ENCODE results near the gene PTOV1. TPM values are rescaled to one million over a fixed set of nuclear protein-coding genes. Genes with fewer than 3 reads are reported as not detected.
A peak's percentile ranks its signal among the peaks of the same experiment; 100 is the strongest.

Gene PTOV1
- total RNA-seq, 1 donor from 2014 or later, result 124 TPM

- H3K9me3 ChIP-seq, result no peaks in the 10 kb centered on the region
Measured at GRCh38 chr19:49873834-49874233, 22.9 kb downstream of the PTOV1 start.

GRCh38 chr19:49874503-49875157 is 23.7 kb downstream of the PTOV1 start:
- no peak for TF ChIP-seq CTCF (IDR thresholded peaks at IDR 0.05)
- Histone ChIP-seq H3K4me1 (peaks cover 35% of the 10 kb centered on the region), H3K27me3 (ENCODE audit: low read depth) (no peaks in the 10 kb centered on the region), H3K4me3 (no peak overlapping the region), H3K9me3 (no peaks in the 10 kb centered on the region), H3K36me3 (peaks cover 23% of the 10 kb centered on the region), H3K27ac (no peak overlapping the region)
- DNase-seq (no peak), ATAC-seq (no peak)
- intact Hi-C loops (cut with DNase I), result no loop called here

More at GRCh38 chr19:49873834-49874233, 22.9 kb downstream of the PTOV1 start:
- intact Hi-C loops (cut with DNase I), result no loop called here
- Histone ChIP-seq H3K4me3 (no peak overlapping the region), H3K36me3 (peaks cover 15% of the 10 kb centered on the region), H3K27ac (no peak overlapping the region), H3K4me1 (peaks cover 31% of the 10 kb centered on the region), H3K27me3 (ENCODE audit: low read depth) (no peaks in the 10 kb centered on the region)
- DNase-seq, result no peak
- no peak for TF ChIP-seq CTCF (IDR thresholded peaks at IDR 0.05)
- no peak for ATAC-seq

- DNase-seq (no peak), ATAC-seq (no peak)
- Histone ChIP-seq H3K27ac (peak overlapping the region; percentile 99), H3K36me3 (peaks cover 29% of the 10 kb centered on the region), H3K27me3 (ENCODE audit: low read depth) (no peaks in the 10 kb centered on the region), H3K4me1 (peaks cover 32% of the 10 kb centered on the region), H3K4me3 (peak overlapping the region; percentile 89), H3K9me3 (no peaks in the 10 kb centered on the region)
- TF ChIP-seq CTCF (IDR thresholded peaks at IDR 0.05), result no peak
- intact Hi-C loops (cut with DNase I), result no loop called here
Measured at GRCh38 chr19:49875177-49875576, 24.2 kb downstream of the PTOV1 start.

- H3K9me3 ChIP-seq, result no peaks in the 10 kb centered on the region
- peak overlapping the region; percentile 89 for H3K4me3 ChIP-seq
- DNase-seq (peak; percentile 75), ATAC-seq (peak; percentile 2 to 23)
- no peak for TF ChIP-seq CTCF (IDR thresholded peaks at IDR 0.05)
- intact Hi-C loops (cut with DNase I), result no loop called here
- peaks cover 33% of the 10 kb centered on the region for H3K36me3 ChIP-seq
- H3K27me3 ChIP-seq (ENCODE audit: low read depth), result no peaks in the 10 kb centered on the region
- H3K4me1 ChIP-seq, result peaks cover 26% of the 10 kb centered on the region
- H3K27ac ChIP-seq, result peak overlapping the region; percentile 99
Measured at GRCh38 chr19:49875857-49876421, 25.0 kb downstream of the PTOV1 start.

GRCh38 chr19:49876422-49877019 is 25.6 kb downstream of the PTOV1 start:
- peaks cover 26% of the 10 kb centered on the region for H3K4me1 ChIP-seq
- intact Hi-C loops (cut with DNase I), result no loop called here
- DNase-seq (peak; percentile 98), ATAC-seq (peak; percentile 85 to 87)
- peak overlapping the region; percentile 89 for H3K4me3 ChIP-seq
- H3K36me3 ChIP-seq, result peaks cover 33% of the 10 kb centered on the region
- H3K27me3 ChIP-seq (ENCODE audit: low read depth), result no peaks in the 10 kb centered on the region
- H3K27ac ChIP-seq, result peak overlapping the region; percentile 99
- TF ChIP-seq CTCF (IDR thresholded peaks at IDR 0.05), result no peak
- H3K9me3 ChIP-seq, result no peaks in the 10 kb centered on the region

Measured in lower lobe of right lung (tissue), 2 donors.